DMS 273 treated with DMSO at 0.1 percent for 48 hours (cell line): ENCODE measurements around the gene TMEM14A.
A peak's percentile ranks its signal among the peaks of the same experiment; 100 is the strongest.
"Not testable (repeated sequence)": the region's sequence is repeated elsewhere in the genome, so short reads cannot be mapped to it uniquely, and the experiment has no call there.

Experiments used
- DNase-seq: peaks from one replicate; lab custom pipeline; 2025; lab: John Stamatoyannopoulos, UW

TMEM14A gene

DNA sequence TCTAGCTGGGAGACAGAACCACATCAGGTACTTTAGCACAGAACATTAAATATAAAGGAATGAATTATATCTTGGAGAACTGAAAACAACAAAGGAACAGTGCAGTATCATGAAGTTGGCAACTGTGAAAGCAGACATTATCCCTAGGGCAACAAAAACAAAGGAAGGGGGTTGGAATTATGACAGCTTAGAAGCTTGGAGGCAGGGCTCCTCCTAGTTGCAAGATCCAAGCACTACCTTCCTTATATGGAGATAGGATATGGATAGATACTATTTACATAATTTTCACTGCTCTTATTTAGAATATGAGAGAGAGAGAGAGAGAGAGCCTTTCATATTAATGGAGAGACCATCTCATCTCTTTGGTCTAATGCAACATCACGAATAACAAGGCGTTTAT, 27.0 kb downstream of the TMEM14A start:
- DNase-seq = no peak

DNA sequence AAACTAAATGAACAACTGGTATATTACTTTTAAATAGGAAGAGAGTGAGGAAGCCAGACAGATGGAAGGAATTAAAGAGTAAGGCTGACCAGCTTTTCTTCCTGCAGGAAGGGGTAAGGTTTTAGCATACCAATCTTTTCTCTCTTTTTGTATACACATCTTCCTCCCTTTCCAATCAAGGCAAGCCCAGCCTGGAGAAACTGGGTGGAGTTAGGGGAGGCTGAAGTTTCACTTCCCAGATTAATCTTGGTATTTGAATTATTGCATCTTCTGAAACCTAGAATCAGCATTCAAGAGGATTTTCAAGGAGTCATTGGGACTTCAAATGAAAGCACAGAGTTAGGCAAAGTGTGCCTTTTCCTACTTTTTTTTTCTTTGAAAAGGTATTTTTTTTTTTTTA, 33.1 kb downstream of the TMEM14A start:
- no peak for DNase-seq

DNA sequence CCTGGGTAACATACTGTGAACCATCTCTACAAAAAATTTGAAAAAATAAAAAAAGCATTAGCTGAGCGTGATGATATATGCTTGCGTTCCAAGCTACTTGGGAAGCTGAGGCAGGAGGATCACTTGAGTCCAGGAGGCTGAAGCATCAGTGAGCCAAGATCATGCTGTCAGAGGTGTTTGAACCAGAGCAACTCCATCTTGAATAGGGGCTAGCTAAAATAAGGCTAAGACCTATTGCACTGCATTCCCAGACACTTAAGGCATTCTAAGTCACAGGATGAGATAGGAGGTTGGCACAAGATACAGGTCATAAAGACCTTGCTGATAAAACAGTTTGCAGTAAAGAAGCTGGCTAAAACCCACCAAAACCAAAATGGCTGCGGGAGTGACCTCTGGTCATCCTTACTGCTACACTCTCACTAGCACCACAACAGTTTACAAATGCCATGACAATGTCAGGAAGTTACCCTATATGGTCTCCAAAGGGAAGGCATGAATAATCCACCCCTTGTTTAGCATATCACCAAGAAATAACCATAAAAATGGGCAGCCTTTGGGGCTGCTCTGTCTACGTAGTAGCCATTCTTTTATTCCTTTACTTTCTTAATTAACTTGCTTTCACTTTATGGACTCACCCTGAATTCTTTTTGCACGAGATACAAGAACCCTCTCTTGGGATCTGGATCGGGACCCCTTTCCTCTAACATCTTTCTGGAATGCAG, 34.0 kb downstream of the TMEM14A start:
- not testable (repeated sequence) for DNase-seq

DNA sequence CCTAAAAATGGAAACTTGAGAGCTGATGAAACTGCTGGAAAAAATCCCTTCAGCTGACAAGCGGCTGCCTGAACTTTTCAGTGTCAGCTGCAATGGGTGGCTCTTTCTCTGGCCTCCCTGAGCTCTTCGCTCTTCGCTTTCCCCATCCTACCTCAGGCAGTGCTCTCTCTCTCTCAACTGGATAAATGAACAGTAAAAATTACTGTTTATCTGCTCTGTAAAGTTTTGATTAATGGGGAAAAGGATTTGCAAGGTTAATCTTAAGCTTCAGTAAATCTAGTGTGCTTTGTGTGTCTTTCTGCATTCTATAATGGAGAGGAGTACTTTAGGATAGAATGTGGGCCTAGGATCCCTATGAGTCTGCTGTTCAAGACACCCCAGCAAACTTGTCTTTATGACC, 35.1 kb downstream of the TMEM14A start:
- DNase-seq = no peak

DNA sequence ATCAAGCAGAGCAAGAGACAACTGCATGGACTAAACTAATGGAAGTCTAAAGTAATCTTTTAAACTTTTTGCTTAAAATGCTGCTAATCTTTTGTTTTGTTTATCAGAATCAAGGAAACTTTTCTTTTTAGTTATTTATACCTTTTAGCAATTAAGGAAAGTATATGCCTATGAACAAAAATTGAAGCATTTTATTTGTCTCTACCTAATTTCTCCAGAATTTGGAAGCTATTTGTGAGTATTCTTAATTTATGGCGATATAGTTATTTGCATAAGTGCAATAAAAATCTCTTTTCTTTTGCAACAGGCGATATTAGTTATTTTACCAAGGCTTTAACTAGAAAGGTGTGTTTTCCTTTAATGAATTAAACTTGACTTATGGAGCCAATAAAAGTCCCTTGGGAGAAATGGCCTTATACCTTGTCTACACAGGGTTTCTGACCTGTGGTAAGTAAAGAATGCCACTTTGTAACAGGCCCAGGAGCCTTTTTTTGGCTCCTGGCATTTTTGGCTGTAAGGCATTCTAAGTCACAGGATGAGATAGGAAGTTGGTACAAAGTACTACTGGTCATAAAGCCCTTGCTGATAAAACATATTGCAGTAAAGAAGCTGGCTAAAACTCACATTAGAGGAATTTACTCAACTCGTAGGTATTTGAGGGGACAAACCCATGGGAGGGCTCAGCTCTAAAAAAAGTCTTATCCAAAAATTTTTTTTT, 37.2 kb downstream of the TMEM14A start:
- no peak for DNase-seq

DNA sequence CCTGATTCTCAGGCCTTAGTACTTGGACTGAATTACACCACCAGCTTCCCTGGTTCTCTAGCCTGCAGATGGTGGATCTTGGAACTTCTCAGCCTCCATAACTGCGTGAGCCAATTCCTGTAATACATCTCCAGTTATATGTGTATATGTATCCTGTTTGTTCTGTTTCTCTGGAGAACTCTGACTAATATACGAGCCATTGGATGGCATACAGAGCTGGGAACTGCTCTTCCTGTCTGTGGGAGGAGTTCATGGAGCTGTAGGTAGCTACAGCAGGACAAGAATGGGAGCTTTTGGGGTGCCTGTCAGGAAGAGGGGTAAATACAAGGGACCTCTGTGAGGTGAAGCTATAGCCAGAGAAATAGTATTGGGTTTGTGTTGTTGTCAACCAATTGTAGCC, 41.2 kb downstream of the TMEM14A start:
- no peak for DNase-seq

DNA sequence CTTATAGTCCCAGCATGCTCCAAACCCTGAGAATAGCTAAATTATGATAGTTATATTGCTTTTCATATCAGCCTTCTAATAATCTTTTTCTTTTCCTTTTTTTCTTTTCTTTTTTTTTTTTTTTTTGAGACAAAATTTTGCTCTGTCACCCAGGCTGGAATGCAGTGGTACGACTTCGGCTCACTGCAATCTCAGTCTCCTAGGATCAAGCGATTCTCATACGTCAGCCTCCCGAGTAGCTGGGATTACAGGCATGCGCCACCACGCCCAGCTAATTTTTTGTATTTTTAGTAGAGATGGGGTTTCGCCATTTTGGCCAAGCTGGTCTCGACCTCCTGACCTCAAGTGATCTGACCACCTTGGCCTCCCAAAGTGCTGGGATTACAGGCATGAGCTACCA, 43.8 kb downstream of the TMEM14A start:
- DNase-seq = not testable (repeated sequence)

DNA sequence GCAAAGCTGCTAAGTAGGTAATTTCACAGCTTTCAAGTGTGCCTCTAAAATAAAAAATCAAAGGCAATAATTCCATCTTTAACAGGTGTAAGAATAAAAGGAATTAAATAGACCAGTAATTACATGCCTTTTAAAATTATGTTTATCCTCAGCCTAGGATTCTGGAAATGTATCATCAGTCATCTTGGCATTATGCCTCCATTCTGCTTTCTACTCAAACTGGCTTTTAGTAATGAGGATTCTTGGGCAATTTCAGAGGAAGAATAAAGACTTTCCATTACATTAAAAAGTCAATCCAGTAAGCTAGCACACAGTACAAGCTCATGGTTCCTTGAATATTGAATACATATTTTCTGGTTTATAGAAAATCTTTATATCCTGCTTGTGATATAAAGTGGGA, 47.6 kb downstream of the TMEM14A start:
- no peak for DNase-seq

DNA sequence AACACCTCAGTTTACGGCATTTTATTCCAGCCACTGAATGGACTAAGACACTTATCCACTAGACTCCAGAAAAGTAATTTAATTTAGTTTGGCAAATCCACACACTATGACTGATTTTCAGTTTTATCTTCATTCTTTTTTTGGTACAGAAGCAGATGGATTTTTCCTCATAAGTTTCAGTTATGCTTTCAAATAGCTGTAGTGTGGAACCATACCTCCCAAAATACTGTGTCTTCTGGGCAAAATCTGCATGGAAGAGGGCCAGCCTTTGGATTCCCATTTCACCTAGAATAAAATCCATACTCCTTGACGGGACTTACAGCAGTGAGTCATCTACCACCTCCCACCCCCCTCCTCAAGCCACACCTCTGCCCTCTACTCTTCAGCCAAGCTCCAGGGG, 49.4 kb downstream of the TMEM14A start:
- no peak for DNase-seq

DNA sequence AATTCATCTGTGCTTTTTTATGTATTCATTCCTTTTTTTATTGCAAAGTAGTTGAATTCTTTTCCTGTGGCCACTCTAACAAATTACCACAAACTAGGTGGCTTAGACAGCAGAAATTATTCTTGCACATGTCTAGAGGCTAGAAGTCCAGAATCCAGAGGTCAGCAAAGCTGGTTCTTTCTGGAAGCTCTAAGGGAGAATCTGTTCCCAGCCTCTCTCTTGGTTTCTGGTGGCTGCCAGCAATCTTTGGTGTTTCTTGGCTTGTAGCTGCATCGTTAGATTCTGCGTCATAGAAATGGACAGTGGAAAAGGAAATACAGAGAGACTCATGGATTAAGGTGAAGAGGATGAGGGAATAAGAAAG, 53.1 kb downstream of the TMEM14A start:
- DNase-seq = no peak

DNA sequence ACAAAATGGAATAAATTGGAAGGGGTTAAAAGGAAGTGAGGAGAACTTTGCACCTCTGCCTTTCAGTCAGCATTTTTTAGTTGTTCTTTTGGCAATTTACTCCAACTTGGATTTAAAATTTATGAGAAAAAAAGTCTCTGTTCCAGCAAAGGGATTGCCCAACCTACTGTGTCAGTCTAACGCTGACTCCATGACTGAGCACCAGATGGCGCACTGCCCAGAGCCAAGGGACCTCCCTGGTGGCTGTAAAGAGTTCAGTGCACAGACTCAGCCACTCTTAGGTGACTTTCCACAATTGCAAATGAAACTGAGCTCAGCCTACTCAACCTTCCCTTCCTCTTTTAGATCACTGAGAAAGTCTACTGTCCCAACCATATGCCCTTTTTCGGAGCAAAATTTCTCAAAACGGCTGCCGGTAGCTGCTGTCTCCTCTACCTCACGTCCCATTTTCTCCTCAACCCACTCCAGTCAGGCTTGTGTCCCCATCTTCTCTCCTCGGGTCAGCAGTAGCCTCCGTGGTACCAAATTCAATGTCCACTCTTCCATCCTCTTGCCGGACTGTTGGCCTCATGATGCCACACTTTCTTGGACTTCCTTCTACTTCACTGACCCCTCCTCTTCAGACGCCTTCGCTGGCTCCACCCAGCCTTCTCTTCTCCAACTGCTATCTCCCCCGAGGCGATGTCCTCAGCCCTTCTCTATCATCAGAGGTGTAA, 53.7 kb downstream of the TMEM14A start:
- peak; percentile 30 for DNase-seq

DNA sequence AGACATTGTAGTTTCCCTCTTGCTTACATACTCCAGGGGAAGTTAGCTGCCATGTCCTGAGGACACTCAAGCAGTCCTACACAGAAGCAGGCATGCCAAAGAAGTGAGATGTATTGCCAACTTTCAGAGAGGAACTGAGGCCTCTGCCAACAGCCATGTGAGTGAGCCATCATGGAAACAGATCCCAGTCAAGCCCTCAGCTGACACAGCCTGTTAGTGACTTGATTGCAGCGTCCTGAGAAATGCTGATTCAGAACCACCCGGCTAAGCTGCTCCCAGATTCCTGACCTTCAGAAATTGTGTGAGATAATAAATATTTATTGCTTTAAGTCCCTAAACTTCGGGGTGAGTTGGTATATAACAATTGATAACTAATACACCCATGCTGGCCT, 54.2 kb downstream of the TMEM14A start:
- DNase-seq = no peak

DNA sequence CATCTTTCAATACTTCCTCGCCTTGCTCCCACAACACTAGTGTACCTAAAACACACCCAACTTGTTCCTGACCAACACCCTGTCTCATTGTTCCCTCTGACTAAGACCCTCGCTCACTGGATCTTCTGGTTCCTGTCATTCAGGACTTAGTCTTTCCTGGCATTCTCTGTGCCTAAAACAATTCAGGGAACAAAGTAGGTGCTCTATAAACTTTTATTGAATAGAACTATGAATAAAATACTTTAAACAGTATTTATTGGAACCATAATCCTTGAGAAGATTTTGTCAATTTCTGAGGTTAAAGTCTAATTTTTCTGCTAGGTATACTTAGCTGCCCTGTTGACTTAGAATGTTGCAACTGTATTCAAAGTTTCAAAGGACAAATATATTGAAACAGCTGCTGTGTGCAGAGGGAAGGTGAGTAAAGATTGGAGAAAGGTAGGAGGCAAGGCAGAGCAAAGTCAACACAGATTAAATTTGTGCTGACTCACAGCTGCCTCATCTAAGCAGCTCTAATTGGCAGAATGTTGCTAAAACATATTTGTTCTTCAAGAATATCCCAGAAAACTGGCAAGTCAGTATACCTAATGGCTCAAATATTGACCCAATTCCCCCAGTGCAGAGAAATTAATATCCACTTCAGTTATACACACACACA, 54.8 kb downstream of the TMEM14A start:
- no peak for DNase-seq

DNA sequence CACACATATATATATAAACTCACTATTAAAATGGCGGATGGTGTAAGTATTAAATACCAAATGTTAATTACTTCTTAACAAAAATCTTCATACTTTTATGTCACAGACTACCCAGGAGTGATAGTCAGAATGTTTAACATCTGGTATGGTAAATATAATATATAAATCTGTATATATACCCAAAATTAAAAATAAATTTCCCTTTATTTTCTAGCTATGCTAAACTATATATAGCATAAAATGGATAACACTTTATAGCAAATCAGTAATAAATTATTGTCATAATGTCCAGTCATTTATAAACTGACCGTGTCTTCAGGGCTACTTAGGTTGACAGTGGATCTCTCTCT, 55.3 kb downstream of the TMEM14A start:
- DNase-seq = no peak

DNA sequence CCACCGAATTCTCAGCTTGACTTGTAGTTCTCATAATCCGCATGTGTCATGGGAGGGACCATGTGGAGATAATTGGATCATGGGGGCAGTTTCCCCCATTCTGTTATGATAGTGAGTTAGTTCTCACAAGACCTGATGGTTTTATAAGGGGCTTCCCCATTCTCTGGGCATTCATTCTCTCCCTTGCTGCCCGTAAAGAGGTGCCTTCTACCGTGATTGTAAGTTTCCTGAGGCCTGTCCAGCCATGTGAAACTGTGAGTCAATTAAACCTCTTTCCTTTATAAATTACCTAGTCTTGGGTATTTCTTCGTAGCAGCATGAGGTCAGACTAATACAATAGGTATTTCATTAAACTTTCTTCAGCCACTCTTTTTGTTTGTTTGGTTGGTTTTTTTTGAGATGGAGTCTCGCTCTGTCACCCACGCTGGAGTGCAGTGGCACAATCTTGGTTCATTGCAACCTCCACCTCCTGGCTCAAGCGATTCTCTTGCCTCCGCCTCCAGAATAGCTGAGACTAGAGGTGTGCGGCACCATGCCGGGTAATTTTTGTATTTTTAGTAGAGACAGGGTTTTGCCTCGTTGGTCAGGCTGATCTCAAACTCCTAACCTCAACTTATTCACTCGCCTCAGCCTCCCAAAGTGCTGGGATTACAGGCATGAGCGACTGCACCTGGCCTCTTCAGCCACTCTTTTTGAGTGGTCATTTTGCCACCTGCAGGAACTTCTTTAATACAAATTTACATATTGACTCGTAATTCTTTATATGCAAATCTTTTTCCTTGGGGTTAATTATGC, 56.0 kb downstream of the TMEM14A start:
- DNase-seq = no peak

DNA sequence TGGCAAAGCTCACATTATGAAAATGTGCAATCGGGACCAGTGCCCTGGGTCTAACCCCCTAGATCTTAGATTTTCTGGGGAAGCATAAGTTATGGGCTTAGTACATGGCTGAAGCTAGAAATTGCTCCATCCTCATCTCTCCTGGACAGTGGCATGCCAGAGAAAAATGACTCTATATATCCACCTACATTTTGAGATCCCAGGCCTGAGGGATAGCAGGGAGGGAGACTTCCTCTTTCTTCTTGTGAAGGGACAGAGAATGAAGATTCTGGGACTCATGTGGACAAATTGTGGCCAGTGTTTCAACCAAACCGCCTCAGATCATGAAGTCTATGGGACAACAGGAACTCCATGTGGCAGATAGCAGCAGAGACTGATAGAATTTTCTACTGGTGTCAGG, 57.0 kb downstream of the TMEM14A start:
- no peak for DNase-seq

DNA sequence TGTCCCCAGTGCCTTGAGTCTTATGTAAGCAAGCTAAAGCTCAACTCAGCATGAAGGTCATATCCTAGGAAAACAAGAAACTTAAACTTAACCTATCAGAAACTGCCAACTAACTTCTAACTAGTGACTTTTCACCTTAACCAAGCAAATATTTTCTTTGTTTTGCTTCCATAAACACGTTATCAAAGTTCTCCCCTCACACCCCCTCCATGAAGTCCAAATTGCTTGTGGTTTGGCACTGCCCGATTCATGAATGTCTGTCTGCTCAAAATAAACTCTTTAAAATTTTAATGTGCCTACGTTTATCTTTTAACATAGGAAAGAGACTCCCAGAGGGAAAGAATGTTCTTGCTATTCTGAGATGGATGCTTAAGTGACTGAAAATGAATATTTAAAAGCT, 57.5 kb downstream of the TMEM14A start:
- no peak for DNase-seq

DNA sequence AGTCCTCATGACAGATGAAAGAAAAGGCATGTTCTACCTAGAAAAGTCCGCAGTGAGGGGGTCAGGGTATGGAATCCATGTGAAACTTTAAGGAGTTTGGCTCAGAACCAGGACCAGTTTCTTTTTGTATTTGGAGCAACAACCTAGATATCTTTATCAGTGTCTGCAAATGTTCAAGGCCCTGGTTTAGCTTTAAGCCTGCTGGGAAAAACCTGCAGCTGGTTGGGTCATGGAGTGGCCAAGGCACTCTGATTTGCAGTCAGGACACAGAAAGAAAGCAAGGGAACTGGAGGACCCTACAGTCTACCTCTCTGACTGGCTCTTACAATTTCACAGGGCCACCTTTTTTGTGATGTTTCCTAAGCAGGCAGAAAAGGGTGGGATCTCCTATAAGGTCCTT, 58.7 kb downstream of the TMEM14A start:
- DNase-seq = no peak

DNA sequence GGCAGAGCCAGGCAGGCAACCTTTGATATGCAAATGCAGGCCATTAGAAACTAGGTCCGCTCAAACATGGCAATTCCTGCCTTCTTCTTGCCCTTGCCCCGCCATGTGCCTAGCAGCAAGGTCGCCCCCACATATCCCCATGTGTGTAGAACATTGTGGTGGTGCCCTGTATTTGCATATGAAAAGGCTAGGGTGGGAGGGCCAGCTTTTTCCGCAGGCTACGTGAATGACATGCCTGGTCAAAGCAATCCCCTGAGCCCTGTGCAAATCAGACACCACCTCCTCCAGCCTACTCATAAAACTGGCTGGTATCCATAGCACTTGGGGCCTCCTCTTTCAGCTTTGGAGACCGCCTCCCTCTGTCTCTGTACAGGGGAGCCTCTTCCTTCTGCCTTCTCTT, 60.8 kb downstream of the TMEM14A start:
- no peak for DNase-seq

DNA sequence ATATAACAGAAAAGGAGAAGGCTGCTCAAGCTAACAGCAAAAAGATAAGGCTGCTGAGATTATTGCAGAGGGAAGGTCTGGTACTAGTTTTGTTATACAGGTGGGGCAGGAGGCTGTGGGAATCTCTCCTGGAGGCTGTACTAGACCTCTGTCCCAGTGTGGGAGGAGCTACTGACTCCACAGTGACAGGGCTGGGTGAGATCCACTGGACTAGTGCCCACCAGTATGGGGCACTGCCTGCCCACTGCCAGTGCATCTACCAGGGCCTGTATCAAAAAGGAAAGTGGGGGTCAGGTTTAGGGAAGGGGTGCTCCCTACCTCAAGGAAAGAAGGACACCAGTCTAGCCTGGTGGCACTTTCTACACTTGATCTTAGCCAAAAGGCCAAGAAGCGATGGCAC, 62.3 kb downstream of the TMEM14A start:
- no peak for DNase-seq

DNA sequence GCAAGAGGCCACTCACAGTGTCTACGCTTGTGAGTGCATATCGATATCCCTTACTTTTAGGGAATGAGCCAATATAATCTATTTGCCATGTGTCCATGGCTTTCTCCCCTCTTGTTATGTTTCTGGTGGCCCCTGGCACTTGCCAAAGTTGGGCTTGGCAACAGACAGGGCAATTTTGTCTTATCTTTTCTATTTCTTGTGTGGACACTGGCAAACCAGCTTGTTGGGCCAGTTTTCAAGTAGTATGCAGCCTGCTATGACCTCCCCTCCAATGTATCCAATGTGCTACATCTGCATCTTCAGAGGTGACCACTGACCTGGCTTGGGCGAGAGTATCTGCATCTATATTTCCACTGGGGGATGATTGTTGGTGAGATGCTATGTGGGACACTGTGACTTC, 63.2 kb downstream of the TMEM14A start:
- DNase-seq = no peak

DNA sequence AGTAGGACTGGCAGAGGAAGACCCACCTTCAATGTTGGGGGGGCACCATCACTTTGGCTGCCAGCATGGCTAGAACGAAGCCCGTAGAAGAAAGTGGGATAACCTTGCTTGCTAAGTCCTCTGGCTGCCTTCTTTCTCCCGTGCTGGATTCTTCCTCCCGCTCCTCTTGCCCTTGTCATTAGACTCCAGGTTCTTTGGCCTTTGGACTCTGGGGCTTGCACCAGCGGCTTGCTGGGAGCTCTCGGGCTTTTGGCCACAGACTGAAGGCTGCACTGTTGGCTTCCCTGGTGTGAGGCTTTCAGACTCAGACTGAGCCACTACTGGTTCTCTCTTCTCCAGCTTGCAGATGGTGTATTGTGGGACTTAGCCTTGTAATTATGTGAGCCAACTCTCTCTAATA, 64.2 kb downstream of the TMEM14A start:
- DNase-seq = no peak
